GM21390 (cell line): ENCODE results near the gene TRPV5.
"Not testable (repeated sequence)": the region's sequence is repeated elsewhere in the genome, so short reads cannot be mapped to it uniquely, and the experiment has no call there.

Experiments used
- ATAC-seq: cut with Tn5 transposase; IDR thresholded peaks from one replicate; pipeline ENCODE4 v1.9.1; 2021; ENCODE audit not compliant: unreplicated experiment

Gene TRPV5

GRCh38 chr7:142933624-142934023 is at the start of gene TRPV5:
Gene TRPV5 (minus strand): TSS chr7:142933746. CDS start chr7:142933459, 287 bp downstream.
- ATAC-seq = no peak

DNA sequence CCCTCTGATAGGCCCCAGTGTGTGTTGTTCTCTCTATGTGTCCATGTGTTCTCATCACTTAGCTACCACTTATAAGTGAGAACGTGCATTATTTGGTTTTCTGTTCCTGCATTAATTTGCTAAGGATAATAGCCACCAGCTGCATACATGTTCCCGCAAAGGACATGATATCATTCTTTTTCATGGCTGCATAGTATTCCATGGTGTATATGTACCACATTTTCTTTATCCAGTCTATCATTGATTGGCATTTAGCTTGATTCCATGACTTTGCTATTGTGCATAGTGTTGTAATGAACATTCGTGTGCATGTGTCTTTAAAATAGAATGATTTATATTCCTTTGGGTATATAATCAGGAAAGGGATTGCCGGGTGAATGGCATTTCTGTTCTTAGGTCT is 44.9 kb upstream of the TRPV5 start:
- not testable (repeated sequence) for ATAC-seq

DNA sequence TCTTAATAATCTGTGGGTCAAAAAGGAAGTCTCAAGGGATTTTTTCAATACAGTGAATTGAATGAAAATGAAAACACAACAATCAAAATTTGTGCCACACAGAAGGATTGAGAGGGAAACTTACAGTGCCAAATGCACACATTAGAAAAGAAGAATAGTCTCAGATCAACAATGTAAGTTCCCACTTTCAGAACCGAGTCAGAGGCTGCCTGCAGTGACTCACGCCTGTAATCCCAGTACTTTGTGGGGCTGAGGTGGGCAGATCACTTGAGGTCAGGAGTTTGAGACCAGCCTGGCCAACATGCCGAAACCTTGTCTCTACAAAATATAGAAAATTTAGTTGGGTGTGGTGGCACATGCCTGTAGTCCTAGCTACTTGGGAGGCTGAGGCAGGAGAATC is 41.1 kb upstream of the TRPV5 start:
- ATAC-seq = no peak

GRCh38 chr7:142969183-142969582 is 35.6 kb upstream of the TRPV5 start:
- ATAC-seq = no peak

DNA sequence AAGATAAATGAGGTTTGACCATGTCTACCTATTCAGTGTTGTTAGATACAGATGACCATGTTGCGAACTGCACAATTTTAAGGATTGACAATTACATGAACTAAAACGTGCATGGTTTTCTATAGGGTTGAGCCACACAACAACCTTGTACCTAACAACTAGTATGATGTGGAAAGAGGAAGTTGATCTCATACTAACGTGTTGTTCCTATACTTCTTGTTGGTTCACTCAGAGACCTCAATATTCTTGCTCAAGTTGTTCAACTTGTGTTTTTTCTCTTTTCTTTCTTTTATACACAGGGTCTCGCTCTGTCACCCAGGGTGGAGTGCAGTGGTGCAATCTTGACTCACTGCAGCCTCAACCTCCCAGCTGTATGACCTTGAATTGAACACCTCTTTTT is 34.7 kb upstream of the TRPV5 start:
- no peak for ATAC-seq

DNA sequence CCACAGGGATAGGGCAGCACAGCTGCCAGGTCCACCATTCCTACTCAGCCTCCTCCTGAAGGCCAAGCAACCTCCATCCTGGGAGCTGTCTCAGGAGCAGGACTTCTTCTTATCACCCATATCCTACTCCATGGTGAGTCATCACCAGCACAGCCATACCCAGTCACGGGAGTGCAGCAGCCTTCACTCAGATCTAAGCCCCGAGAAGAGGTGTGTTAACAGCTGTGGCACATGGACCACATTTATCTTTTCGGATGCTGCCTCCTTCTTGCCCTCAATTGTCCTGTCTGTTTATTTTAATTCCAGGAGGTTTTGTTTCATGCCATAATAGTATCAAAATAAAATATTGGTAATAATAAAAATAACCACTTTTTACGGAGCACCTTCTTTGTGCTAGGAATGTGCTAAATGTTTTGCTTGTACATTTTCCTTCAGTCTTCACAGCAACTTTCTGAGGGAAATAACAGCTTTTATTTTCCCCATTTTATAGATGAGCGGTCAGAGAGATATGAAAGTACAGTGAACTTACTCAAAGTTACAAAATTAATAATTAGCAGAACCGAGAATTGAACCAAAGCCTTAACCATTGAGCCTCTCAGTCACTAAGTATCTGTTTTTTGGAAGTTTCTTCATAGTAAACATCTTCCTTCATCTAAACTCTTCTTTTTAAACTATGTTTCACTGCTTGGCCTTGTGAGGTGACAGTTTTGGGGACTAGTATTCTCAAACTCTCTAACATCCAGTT is 31.1 kb upstream of the TRPV5 start:
- no peak for ATAC-seq

GRCh38 chr7:142963993-142964392 is 30.4 kb upstream of the TRPV5 start:
- no peak for ATAC-seq

- ATAC-seq = no peak
Observed at GRCh38 chr7:142962991-142963390, 29.4 kb upstream of the TRPV5 start.

GRCh38 chr7:142961973-142962926 is 28.7 kb upstream of the TRPV5 start, which contains the start of gene KEL:
Gene KEL (minus strand): TSS chr7:142962363. CDS start chr7:142962206, 157 bp downstream.
- no peak for ATAC-seq

DNA sequence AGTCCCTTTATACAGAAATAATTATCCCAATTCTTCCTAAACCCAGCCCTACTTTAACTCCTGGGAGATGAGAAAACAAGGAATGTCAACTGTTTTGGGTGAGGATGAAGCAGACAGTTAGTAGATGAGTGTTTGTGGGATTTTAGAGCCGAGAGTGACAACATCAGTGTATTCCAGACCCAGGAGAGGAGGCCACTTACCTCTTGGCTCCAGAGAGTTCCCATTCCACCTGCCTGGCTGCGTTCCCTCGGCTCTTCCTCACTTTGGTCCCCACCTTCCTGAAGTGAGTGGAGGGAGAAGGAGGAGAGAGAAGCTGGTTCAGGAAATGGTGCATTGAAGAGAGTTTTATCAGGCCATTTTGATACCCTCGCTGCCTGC is 28.0 kb upstream of the TRPV5 start:
- ATAC-seq = no peak

- no peak for ATAC-seq
Observed at GRCh38 chr7:142960955-142961512, 27.5 kb upstream of the TRPV5 start.

DNA sequence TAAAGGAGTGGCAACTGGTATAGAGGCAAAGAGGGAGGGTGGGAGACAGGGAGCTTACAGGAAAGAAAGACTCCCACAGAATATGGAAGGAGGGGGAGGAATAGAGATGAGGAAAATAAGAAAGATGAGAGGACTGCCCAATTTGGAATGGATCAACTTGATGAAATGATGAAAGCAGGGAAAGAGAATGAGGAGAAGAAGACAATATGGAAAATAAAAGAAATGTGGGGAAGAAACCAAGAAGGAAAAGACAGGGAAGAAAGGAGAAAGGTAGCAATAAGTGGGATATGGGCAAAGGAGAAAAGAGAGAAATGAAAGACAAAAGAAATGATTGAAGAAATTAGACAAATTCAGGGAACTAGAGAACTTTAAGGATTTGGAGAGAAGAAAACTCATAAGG is 25.7 kb upstream of the TRPV5 start:
- ATAC-seq = no peak

- ATAC-seq = no peak
Observed at GRCh38 chr7:142957723-142958122, 24.2 kb upstream of the TRPV5 start.

DNA sequence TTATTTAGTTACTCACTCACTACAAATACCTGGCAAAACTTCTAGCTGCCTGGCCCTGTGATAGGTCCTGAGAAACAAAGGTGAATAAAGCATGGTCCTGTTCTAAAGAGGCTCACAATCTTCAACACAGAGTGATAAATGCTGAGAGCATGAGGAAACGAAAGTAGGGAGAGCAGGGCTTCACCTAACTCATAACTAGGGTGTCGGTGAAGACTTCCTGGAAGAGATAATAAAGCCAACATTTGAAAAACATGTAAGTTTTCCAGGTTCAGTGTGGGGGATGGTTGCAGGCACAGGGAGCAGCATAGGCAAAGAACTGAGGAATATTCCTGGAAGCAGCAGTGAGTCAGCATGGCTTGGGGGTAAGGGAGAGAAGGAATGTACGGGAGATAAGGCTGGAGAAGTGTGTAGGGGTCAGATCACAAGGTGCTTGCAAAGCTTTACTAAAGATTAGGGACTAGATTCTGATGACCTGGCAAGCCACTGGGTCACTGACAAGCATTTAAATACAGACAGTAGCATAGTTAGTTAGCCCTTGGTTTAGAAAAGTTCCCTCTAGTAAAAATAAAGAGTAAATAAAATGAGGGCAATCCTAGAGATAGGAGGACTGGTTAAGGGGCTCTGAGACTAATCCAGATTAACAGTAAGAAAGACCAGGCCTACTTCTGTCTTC is 23.5 kb upstream of the TRPV5 start:
- no peak for ATAC-seq

GRCh38 chr7:142954680-142955268 is 21.2 kb upstream of the TRPV5 start:
- ATAC-seq = peak; percentile 61

DNA sequence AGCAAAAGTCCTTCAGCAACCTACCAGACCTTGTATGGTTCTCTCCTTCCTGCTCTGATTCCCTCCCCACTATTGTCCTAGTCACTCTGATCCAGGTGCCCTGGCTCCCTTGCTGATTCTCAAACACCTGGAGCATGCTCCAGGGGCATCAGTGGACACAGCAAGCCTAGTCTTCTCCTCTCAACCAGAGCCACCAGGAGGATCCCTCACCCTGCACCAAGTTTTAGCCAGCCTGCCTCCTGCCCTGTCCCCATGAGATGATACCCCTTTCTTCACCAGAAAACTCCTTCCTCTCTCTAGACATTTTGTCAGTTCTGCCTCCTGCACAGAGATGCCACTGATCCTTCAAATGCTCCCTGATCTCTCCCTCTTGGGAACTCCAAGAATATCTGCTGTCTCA is 16.7 kb upstream of the TRPV5 start:
- ATAC-seq = no peak

- ATAC-seq = no peak
Observed at GRCh38 chr7:142948603-142949002, 15.1 kb upstream of the TRPV5 start.

- ATAC-seq = no peak
Observed at GRCh38 chr7:142945001-142945400, 11.5 kb upstream of the TRPV5 start.

- ATAC-seq = no peak
Observed at GRCh38 chr7:142943706-142944268, 10.2 kb upstream of the TRPV5 start.

DNA sequence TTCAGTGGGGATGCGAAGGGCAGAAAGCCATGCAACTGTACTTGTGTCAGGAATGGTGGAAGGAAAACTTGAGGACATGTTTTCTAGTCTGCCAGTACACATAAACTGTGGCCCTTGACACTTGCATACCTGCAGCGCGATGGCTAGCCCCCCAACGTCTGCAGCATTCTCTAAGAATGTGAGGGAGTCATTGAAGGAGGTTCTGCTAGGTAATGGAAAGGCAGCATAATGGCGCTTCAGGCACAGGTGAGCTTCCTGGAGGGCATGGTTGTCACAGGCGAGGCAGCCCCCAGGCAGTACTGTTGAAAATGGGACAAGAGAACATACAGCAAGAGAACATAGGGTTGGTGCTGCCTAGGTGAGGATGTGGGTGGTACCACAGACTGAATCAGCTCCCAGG is 9.2 kb upstream of the TRPV5 start:
- no peak for ATAC-seq
